ENCODE data around the gene PDLIM3.
"Not testable (repeated sequence)": the region's sequence is repeated elsewhere in the genome, so short reads cannot be mapped to it uniquely, and the experiment has no call there.

The PDLIM3 gene

DNA sequence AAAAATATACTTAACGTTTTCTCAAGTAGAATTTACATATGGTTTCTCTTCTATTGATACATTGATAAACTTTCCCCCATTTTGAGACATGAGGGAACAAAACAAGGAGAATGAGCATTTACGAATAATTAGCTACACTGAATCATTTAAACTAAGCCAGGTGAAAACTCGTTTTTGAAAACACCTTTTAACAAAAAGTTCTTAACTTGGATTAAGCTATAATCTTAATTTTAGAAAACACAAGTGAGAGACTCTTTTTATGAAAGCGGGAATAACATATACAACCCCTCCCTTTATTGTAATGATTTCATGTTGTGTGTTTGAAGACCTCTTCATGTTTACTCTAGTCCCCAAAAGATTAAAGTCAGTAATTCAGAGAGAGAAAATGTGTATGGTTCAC is 20.1 kb downstream of the PDLIM3 start:
- FAIRE-seq: no peak

DNA sequence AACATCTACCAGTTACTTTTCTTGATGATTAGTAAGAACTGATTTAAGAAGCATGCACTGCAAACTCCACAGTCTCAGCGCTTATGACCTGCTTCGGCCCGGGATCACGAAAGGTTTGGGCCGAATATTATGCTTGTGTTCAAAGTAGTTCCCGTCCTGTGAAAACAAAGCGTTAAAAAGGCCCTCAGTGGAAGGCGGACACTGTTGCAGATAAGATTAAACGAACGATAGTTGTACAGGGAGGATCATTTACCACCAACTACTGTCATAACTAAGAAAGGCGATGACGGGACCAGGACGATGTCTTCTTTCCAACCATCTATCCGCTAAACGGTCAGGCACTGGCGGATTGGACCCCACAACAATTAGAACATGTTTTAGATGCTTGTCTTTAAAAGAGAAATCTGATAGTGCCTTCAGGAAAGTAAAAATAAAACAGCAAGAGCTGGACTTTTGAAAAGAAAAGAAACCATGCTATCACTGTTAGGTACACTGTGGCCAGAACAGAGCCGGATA is 21.1 kb downstream of the PDLIM3 start:
- no peak for FAIRE-seq

DNA sequence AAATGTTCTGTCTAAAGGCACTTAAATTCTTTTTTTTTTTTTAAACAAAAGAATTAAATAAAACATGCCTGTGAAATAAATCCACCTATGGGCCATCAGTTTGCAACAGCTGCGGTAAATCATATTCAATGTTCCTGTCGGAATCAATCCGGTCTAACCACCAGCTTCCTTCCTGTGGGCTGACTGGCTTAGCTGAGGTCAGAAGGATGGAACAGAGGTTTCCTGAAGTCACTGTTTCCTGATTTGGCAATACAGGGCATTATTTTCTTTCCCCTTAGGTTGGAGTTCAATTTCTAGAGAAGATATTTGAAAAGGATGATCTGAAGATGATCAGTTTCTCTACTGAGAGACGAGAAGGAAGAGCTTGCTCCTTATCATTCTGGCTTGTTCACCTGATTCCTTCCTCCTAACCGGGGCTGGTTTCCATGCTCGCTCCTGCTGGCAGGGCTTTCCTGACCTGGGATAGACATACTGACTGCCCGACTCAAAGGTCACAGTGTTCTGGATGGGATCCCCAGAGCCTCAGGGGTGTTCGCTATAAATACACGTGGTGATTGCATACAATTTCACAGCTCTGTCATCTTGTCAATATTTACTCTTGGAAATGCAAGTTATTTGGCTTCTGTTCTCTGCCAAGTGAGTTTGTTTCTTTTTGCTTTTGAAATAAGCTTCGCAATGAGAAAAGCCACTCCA is 21.7 kb downstream of the PDLIM3 start:
- FAIRE-seq: no peak

DNA sequence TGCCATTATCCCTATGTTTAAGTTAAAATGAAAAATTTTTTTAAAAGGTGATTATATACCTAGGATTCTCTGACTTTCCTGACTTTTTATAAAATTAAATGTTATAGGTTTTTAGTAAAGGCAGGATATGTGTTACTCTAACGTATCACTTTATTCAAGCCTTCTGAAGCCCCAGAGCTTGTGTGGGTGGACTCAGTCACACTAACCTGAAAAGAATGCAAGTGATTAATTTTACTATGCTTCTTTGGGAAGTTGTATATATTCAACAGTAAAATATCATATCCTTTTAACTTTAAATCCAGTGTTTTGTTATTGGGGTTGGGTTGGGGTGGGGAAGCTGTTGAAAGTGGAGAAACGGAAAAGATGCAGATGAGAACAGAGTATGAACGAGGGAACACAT is 22.8 kb downstream of the PDLIM3 start:
- FAIRE-seq: no peak

DNA sequence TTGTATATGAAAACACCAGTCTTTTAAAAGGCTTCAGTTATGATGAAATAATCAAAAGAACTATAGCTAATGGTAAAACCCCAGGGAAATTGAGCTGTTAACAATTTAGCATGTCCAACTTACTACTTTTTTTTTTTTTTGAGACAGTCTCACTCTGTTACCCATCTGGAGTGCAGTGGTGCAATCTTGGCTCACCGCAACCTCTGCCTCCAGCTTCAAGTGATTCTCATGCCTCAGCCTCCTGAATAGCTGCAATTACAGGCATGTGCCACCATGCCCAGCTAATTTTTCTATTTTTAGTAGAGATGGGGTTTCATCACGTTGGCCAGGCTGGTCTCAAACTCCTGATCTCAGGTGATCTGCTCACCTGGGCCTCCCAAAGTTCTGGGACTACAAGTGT is 24.1 kb downstream of the PDLIM3 start:
- FAIRE-seq: not testable (repeated sequence)

DNA sequence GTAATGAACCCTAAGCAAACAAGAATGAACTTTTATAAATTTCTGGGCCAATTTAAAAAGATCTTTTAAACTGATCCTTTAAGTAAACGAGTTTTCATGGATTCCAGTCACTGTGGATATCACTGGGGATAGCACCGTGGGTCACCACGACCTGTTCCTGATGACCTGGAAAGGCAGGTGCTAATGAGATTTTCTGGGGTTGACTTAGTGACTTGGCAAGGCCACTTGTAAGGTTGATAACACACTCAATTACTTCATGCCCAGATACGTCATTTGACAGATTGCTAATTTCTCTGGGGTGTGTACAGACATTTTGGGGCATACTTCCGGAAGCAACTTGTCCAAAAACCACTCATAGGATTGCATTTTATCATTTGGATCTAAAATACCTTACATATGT is 24.5 kb downstream of the PDLIM3 start:
- FAIRE-seq: no peak

DNA sequence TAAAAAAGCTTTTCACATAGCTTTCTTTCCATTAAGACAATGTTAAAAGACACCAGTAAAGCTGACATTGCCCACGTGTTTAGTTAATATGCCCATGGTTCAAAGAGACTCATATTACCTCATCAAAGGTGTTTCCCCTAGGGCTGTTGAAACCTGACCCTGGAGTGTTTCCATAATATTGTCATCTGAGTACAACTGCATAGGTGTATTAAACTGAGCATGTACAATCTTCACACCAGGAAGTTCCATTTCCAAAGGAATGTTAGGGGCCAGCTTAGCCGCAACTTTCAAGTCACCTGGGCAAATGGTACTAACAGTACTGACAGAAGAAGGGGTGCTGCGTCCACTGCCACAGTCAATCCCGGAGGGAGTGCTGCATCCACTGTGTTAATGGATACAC is 27.1 kb downstream of the PDLIM3 start:
- FAIRE-seq: no peak

DNA sequence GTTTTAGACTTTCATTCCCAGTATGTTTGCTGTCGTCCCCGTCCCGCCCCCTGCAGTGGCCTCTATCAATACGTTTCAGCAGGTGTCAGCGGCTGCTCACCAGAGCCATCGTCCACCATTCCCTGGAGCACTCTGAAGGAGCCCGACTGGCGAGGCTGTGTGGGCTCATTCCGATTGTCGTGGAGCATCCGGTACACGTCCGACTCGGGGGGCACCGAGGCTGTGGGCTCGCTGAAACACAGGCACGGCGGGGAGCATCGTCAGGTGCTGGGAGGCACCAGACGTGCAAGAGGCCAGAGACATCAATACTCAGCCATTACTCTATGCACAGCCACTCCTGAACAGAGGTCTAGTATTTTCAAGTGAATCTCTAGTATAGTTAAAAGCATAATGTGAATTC is 28.9 kb downstream of the PDLIM3 start:
- no peak for FAIRE-seq

DNA sequence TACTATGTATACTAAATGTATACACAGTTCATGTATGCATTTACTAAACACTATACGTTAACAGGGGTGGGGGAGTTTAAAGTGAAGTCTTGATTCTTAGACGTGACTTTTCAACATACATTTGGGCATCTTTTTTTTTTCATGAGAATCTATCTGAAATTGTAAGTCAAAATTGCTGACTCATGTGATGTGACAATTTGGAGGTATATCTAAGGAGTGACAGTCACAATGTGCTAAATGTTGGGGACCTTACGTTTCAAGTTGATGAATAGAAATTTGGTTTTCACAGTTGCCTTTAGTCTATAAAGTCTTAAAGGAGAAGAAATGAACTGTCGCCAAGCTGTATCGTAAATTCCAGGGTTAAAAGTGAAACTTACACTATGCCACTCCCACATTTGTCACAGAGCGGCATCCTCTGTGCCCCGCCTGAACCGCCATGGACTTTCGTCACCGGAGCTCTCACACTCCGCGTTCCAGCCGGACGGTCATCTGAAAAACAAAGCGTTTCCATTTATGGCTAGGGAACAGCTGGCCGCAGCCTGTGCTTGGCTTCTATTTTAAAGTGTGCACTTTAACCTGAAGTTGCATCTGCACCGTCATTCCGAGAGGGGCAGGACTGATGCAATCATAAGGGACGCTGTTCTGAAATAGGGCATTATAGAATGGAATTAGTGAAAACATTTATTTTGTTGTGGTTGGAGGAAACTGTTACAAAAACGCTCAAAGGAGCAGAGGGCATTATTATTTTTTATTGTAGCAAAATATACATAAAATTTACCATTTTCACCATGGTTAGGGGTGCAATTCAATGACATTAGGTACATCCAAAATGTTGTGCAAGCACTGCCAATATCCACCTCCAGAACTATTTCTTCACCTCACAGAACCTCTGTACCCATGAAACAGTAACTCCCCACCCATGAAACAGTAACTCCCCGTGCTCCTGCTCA is 30.9 kb downstream of the PDLIM3 start:
- FAIRE-seq: no peak

DNA sequence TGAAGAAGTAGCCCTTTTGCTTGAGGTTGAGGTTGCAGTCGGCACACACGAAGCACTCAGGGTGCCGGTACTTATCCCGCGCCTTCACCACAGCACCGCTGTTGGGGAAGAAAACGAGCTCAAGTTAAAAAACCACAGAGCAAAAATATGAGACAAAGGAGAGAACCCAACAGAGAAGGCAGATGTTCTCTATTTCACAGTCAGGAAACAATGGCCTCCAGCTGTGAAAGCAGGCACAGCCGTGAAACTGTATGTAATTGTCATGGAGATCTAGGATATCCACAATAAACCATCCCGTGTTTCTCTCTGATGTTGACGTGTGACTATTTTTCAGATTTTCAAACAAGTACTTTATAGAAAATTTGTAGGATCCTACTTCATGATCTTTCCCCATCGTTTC is 32.9 kb downstream of the PDLIM3 start:
- no peak for FAIRE-seq

DNA sequence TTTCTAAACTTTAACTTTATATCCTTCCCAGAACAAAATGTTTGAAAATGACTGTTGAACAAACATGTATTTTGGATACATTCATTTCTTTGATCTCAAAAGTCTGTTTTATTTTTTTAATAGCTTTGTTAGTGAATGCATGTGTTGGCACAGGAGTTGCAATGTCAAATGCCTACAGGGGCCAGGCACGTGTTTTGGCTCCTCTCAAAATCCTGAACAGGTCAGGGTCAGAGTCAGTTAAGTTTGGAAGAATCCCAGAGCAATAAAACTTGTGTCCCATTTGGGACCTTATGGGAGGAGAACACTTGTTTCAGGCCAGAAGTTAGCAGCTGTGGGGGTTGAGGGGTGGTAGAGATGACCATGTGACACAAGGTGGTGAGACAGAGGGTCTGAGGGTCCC is 34.7 kb downstream of the PDLIM3 start:
- FAIRE-seq: no peak

DNA sequence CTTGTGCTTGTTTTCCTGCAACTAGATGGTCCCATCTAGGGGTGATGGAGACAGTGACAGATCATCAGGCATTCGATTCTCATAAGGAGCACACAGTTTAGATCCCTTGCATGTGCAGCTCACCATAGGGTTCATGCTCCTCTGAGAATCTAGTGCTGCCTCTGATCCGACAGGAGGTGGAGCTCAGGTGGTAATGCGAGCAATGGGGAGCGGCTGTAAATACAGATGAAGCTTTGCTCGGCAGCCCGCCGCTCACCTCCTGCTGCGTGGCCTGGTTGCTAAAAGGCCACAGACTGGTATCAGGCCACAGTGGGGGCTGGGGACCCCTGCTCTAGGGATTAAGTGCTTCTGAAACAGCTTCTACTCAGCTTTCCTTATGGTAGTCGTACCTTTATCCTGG is 35.3 kb downstream of the PDLIM3 start:
- FAIRE-seq: no peak

DNA sequence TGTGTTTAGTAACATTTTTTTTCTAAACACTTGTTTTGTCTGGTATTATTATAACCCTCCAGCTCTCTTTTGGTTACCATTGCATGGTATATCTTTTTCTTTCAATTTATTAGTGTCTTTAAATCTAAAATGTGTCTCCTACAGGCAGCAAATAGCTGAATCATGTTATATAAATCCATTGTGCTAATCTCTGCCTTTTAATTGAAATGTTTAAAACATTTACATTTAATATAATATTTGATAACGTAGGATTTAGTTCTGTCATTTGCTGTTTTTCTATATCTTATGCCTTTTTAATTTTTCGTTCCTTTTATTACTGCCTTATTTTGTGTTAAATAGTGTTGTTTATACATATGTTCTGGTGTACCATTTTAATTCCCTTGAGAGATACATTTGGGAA is 46.7 kb downstream of the PDLIM3 start:
- FAIRE-seq: no peak

DNA sequence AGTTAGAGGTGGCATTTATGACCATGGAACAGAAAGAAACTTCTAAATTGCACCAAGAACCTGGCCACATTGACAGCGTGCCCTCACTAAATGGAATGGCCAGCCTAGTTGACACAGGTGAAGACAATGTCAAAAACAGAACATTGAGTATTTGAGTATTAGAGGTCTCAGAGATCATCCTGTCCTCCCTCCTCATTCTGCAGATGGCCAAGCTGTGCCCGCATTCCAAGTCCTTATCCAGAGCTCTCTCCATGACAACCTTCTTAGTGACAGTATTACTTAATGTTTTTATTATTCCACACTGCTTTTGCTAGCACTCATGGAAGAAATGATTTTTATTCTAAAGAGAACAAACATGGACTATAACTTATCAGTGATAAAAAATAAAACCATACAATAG is 53.9 kb downstream of the PDLIM3 start:
- no peak for FAIRE-seq

DNA sequence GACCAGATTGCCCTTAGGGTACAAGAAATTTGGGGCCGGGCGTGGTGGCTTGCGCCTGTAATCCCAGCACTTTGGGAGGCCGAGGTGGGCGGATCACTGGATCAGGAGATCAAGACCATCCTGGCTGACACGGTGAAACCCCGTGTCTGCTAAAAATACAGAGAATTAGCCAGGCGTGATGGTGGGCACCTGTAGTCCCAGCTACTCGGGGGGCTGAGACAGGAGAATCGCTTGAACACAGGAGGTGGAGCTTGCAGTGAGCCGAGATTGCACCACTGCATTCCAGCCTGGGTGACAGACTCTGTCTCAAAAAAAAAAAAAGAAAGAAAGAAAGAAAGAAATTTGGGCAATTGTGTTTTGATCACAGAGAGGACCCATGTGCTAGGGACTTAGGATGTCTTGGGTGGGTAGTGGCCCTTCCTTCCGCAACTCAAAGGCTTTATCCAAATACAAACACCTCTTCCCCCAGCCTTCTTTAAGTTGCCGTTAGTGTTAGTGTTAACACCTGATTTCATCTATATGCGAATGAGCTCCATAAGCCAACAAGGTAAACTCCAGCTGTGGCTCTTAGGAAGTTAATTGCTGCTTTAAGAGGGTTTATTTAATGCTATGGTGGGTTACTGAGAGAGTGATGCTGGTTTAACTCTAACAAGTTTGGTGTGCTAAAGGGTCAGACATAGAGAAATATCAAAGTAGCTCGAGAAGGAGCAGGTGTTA is 55.1 kb downstream of the PDLIM3 start:
- no peak for FAIRE-seq

DNA sequence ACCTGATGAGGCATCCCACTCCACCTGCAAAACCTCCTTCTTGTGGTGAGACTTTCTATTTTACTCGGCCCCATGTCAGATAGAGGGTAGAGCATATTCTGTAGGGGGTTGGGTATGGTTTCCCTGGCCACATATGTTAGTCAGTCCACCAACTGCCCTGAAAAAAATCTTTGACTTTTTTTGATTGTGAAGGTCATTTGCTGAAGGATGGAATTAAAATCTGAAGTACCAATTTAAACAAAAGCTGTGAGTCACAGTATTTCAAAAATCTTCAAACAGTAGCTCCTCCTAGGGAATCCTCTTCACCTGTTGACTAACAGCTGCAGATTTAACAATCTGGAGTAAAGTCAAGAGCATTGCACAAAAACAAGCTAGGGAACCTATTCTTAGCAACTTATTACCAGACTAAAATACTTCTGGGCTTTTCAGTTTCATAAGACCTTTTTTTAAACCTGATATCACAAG is 55.8 kb downstream of the PDLIM3 start:
- FAIRE-seq: no peak

DNA sequence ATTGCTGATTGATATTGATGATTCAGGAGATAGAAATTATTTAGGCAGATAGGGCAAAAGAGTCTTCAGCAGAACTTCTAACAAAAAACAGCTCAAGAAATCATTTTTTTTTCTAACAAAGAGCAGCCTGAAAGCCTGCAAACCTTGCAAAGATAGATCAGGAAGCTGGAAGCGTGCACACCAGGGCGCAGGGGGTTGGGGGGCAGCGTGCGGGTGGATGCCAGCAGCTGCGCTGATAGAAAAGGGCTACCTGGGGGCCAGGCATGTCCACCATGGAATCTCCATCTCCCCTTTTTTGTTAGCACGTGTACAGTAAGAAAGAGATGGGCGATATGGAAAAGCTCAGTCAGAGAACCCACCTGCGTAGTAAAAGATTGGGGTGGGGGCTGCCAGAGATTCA is 62.1 kb downstream of the PDLIM3 start:
- FAIRE-seq: no peak

DNA sequence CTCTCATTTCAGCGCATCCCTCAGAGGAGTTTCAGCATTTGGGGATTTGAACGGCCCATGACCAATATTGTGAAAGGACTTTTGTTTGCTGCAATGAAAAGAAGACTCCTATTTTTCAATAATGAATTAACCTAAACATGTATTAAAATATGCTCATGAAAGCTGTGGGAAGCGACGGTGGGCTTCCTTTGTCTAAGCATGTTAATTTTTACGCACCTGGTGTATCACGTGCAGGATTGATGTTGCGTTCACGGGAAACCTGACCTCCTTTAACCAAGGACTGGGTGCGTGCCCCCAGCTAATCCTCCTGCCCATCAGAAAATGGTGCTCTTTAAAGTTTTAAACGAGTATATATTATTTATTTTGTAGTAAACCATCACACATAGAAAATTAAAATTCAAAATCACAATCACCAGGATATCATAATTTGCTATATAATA is 63.2 kb downstream of the PDLIM3 start:
- no peak for FAIRE-seq

DNA sequence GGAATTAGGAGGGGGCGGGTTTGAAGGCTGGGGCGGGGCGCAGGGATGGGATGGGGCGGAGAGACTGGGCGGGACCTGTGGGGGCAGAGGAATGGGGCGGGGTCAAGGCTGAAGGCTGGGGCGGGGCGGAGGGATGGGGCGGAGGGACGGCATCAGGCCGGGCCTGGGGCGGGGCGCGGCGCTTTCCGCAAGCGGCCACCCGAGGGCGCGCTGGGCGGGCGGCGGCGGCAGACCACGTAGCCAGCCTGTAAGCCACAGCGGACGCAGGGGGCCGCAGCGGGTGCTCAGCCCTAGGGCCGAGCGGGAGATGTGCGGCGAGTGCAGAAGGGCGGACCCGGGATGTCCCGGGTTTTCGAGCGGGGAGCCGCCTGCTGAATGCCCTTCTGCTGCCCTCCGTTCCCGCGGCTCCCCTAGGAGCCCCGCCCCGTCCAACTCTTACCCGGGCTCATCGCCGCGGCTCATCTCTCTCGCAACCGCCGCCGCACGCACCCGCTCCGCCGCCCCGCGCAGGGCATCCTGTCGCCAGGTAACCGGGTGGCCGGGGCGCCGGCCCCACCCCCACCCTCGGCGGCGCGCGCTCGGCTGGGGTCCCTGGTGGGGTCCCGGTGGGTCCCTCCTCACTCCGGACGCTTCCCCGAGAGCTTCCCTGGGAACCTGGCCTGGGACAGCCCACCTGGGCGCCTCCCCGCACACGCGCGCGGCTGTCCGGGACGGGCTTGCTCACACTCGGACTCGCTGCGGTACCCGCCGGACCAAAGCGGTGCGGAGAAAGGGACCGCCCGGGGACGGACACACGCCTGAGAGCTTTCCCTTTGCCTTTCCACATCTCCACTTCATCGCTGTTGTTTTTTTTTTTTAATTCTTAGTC is 63.8 kb downstream of the PDLIM3 start, which contains the start of gene CCDC110:
Gene CCDC110 (minus strand): TSS at position 499 of the 868 bp plus-strand sequence. CDS start 50 bp downstream, at position 449.
- no peak for FAIRE-seq

DNA sequence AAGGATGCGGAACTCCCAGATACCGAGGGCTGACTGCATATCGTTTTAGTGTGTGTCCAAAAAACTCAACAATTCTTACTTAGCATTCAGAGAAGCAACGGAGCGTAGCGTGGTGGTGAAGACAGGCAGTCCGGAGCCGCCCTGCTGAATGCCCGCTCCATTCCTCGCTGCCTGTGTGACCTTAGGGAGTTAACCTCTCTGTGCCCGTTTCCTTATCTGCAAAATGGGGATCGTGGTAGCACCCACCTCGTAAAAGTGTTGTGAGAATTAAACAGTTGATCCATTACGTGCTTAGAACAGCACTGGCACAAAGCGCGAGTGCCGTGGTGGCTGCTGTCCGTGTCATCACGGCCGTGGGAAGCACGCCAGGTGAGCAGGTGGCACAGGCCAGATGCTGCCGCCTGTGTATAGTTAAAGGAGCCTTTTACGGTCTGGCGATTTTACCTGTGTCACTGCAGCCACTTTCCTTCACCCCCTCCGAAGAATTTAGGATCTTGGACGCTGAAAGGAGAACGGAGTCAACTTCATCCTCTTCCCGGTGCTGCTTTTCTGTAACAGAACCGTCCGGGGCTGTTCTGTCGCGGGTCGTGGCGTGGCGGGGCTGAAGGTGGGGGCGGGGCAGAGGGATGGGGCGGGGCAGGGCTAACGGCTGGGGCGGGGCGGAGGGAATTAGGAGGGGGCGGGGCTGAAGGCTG is 64.7 kb downstream of the PDLIM3 start:
- FAIRE-seq: no peak

DNA sequence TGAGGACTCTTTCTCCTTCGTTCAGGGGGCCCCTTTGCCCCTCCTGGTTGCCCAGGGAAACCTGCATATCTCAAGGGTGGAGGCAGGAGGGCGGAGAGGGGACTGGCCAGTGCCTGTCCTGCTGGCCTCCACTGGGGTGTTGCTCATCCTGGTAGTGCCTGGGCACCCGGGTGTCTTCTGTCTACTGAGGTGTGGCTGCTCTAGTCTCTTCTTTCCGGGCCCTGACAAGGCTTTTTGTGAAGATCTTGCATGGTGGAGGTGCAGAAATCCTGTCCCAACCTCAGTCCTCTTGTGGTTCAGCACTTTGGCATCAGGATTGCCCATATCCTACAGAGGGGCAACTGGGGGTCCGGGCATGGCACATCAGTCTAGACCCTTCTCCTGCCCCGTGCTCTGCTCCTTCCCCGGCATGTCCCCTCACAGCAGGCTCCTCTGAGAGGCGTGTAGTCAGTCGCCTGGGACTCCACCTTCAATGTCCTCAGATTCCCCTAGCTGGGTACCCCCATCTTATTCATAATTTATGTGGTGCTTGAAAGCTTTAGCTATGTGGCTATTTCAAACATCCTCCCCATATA is 65.6 kb downstream of the PDLIM3 start:
- no peak for FAIRE-seq

Data from A204.1 (cell line).